Measurements from ENCODE around the gene RBM20. TPM values are rescaled to one million over a fixed set of nuclear protein-coding genes. Genes with fewer than 3 reads are reported as not detected.

RBM20 gene
- polyA plus RNA-seq, 3 donors: not detected

GRCh38 chr10:110825508-110825907 lies 181.4 kb downstream of the RBM20 start:
- no peaks in the 10 kb centered on the region for H3K9me3 ChIP-seq (replicated peaks in 1 of 2; ENCODE audit: control insufficient read depth in 1 of 2, insufficient read depth in 1 of 2, low read length in 2 of 2)
- H3K27ac Mint-ChIP-seq: no peak overlapping the region
- no peaks in the 10 kb centered on the region for H3K36me3 ChIP-seq (replicated peaks in 1 of 2; ENCODE audit: control insufficient read depth in 1 of 2, insufficient read depth in 2 of 2, low read length in 2 of 2)
- no peak overlapping the region for H3K27ac ChIP-seq (ENCODE audit: low read depth in 1 of 2, low read length in 2 of 2)
- no CpG with 5 or more reads among the region's 1 CpG for WGBS (ENCODE audit: insufficient coverage)
- H4K20me1 ChIP-seq (ENCODE audit: insufficient read depth, low read length): no peaks in the 10 kb centered on the region
- no peak overlapping the region for H3K9ac ChIP-seq (ENCODE audit: insufficient read depth, low read length, poor library complexity, severe bottlenecking)
- intact Hi-C loops (cut with micrococcal nuclease): no loop called here
- H3K27me3 Mint-ChIP-seq (ENCODE audit: low read depth in 3 of 3): peaks cover 0 to 6% (median 0%) of the 10 kb centered on the region in 3 donors
- H2AFZ ChIP-seq (ENCODE audit: insufficient read depth, low read depth, low read length, poor library complexity, severe bottlenecking): no peak overlapping the region
- no peak for DNase-seq
- H3K79me2 ChIP-seq (ENCODE audit: insufficient read depth, low read length): no peaks in the 10 kb centered on the region
- H3K27me3 ChIP-seq (ENCODE audit: control insufficient read depth in 2 of 2, insufficient read depth in 2 of 2, low read length in 2 of 2): no peaks in the 10 kb centered on the region
- H3K4me3 Mint-ChIP-seq: no peak overlapping the region
- no peak overlapping the region for H3K4me3 ChIP-seq (replicated peaks in 1 of 3; ENCODE audit: low read depth in 2 of 3, low read length in 3 of 3)
- H3K9me3 Mint-ChIP-seq: no peaks in the 10 kb centered on the region
- no peaks in the 10 kb centered on the region for H3K36me3 Mint-ChIP-seq
- no peaks in the 10 kb centered on the region for H3K4me1 Mint-ChIP-seq
- H3K4me2 ChIP-seq (replicated peaks; ENCODE audit: extremely low read depth, low read length, poor library complexity, severe bottlenecking): no peak overlapping the region
- H3K4me1 ChIP-seq (ENCODE audit: control insufficient read depth in 1 of 2, insufficient read depth in 2 of 2, low read length in 2 of 2): no peaks in the 10 kb centered on the region
- no peak for TF ChIP-seq CTCF (IDR thresholded peaks at IDR 0.05)

- intact Hi-C loops (cut with micrococcal nuclease): no loop called here
- Mint-ChIP-seq H3K27ac (peak overlapping the region in 1 of 7 donors; percentile 18), H3K4me3 (no peak overlapping the region), H3K9me3 (peaks cover 0 to 1% (median 0%) of the 10 kb centered on the region in 7 donors), H3K4me1 (no peaks in the 10 kb centered on the region), H3K36me3 (no peaks in the 10 kb centered on the region), H3K27me3 (ENCODE audit: low read depth in 3 of 3) (peaks cover 0 to 3% (median 0%) of the 10 kb centered on the region in 3 donors)
- H3K4me2 ChIP-seq (replicated peaks; ENCODE audit: extremely low read depth, low read length, poor library complexity, severe bottlenecking): no peak overlapping the region
- no peaks in the 10 kb centered on the region for H3K79me2 ChIP-seq (ENCODE audit: insufficient read depth, low read length)
- no peak overlapping the region for H3K4me3 ChIP-seq (replicated peaks in 1 of 3; ENCODE audit: low read depth in 2 of 3, low read length in 3 of 3)
- no peaks in the 10 kb centered on the region for H3K4me1 ChIP-seq (ENCODE audit: control insufficient read depth in 1 of 2, insufficient read depth in 2 of 2, low read length in 2 of 2)
- no peak overlapping the region for H3K9ac ChIP-seq (ENCODE audit: insufficient read depth, low read length, poor library complexity, severe bottlenecking)
- H2AFZ ChIP-seq (ENCODE audit: insufficient read depth, low read depth, low read length, poor library complexity, severe bottlenecking): no peak overlapping the region
- DNase-seq: no peak
- H3K27ac ChIP-seq (ENCODE audit: low read depth in 1 of 2, low read length in 2 of 2): no peak overlapping the region
- H3K9me3 ChIP-seq (replicated peaks in 1 of 2; ENCODE audit: control insufficient read depth in 1 of 2, insufficient read depth in 1 of 2, low read length in 2 of 2): no peaks in the 10 kb centered on the region
- no peaks in the 10 kb centered on the region for H4K20me1 ChIP-seq (ENCODE audit: insufficient read depth, low read length)
- H3K36me3 ChIP-seq (replicated peaks in 1 of 2; ENCODE audit: control insufficient read depth in 1 of 2, insufficient read depth in 2 of 2, low read length in 2 of 2): no peaks in the 10 kb centered on the region
- WGBS (ENCODE audit: insufficient coverage): 80% methylated on average over 1 of the region's 4 CpGs
- TF ChIP-seq CTCF (IDR thresholded peaks at IDR 0.05): no peak
- no peaks in the 10 kb centered on the region for H3K27me3 ChIP-seq (ENCODE audit: control insufficient read depth in 2 of 2, insufficient read depth in 2 of 2, low read length in 2 of 2)
Observed at GRCh38 chr10:110827410-110827809, 183.3 kb downstream of the RBM20 start.

Data from CD14-positive monocyte (primary cell).